Caco-2 (cell line): ENCODE measurements around the gene WIPF3. TPM values are rescaled to one million over a fixed set of nuclear protein-coding genes. Genes with fewer than 3 reads are reported as not detected.

Experiments
- BruUV-seq: library from RNA; stranded (reverse); fragments of 400-500 nt; replicated peaks from 2 replicates; lab custom pipeline; 2021; lab: Mats Ljungman, UMichigan
- CTCF ChIA-PET: fragments of 300-600 bp; sonication (Branson Sonifier 250); formaldehyde crosslinking; loops from one replicate; lab custom pipeline; 2022; ENCODE audit warnings: antibody characterized with exemption; lab: Charles Lee
- POLR2A ChIA-PET: fragments of 300-600 bp; sonication (Branson Sonifier 250); formaldehyde crosslinking; loops from one replicate; lab custom pipeline; 2022; ENCODE audit warnings: antibody characterized with exemption; lab: Charles Lee
- DNase-seq, 2 experiments: peaks; one replicate each; pipeline versions ENCODE4 v3.0.0 to v3.0.0-alpha.2; 2020 to 2022
- H3K27me3 ChIP-seq: replicated peaks from 2 replicates; pipeline ENCODE4 v1.6.0; 2011; ENCODE audit warnings: low read length; ENCODE audit not compliant: control insufficient read depth, insufficient read depth
- H3K36me3 ChIP-seq: 2 replicates; pipeline ENCODE4 v1.5.1; 2011; ENCODE audit warnings: low read length; ENCODE audit not compliant: control insufficient read depth, insufficient read depth
- H3K4me1 ChIP-seq: fragments of 250-450 bp; sonication (Bioruptor Pico); 2 replicates; pipeline ENCODE4 v1.5.1; 2020; ENCODE audit warnings: mild to moderate bottlenecking
- H3K4me3 ChIP-seq: 2 replicates; pipeline ENCODE4 v1.5.1; 2011; ENCODE audit warnings: low read depth, mild to moderate bottlenecking, control low read depth, low read length
- H3K9me3 ChIP-seq: fragments of 250-450 bp; sonication (Bioruptor Pico); 2 replicates; pipeline ENCODE4 v1.5.1; 2020; ENCODE audit warnings: mild to moderate bottlenecking, moderate library complexity
- H3K27ac Mint-ChIP-seq: one replicate; pipeline ENCODE4 v1.8.0; 2022; ENCODE audit warnings: mixed read lengths; ENCODE audit not compliant: unreplicated experiment
- H3K27me3 Mint-ChIP-seq: one replicate; pipeline ENCODE4 v1.8.0; 2022; ENCODE audit warnings: mixed read lengths; ENCODE audit not compliant: insufficient read depth, unreplicated experiment
- H3K36me3 Mint-ChIP-seq: one replicate; pipeline ENCODE4 v1.8.0; 2022; ENCODE audit warnings: mild to moderate bottlenecking, mixed read lengths; ENCODE audit not compliant: insufficient read depth, unreplicated experiment
- H3K4me1 Mint-ChIP-seq: one replicate; pipeline ENCODE4 v1.8.0; 2022; ENCODE audit warnings: low read depth, mixed read lengths; ENCODE audit not compliant: unreplicated experiment
- H3K4me3 Mint-ChIP-seq: one replicate; pipeline ENCODE4 v1.8.0; 2022; ENCODE audit warnings: mild to moderate bottlenecking, moderate library complexity, mixed read lengths; ENCODE audit not compliant: unreplicated experiment
- H3K9me3 Mint-ChIP-seq: one replicate; pipeline ENCODE4 v1.8.0; 2022; ENCODE audit warnings: mixed read lengths; ENCODE audit not compliant: unreplicated experiment
- CTCF ChIP-seq, 2 experiments: fragments of 200-600 bp in 1 of 2; IDR thresholded peaks; 1 replicate in 1 of 2; 2 replicates in 1 of 2; pipeline versions ENCODE4 v1.5.1 to v1.8.0; 2011 to 2022; ENCODE audit warnings: antibody characterized with exemption in 1 of 2, control low read depth in 1 of 2, inconsistent platforms in 1 of 2, low read depth in 1 of 2, low read length in 1 of 2, mild to moderate bottlenecking in 1 of 2, moderate library complexity in 1 of 2; ENCODE audit not compliant: insufficient read depth in 1 of 2, severe bottlenecking in 1 of 2, unreplicated experiment in 1 of 2
- intact Hi-C: fragments of 100-400 bp; cut with micrococcal nuclease; formaldehyde crosslinking; loops from one replicate; pipeline ENCODE4 v1.10.0; 2022; ENCODE audit not compliant: unreplicated experiment
- total RNA-seq: library from RNA; stranded (reverse); gene quantifications from 2 replicates; pipeline ENCODE4 v1.2.3, GENCODE V29; 2022

WIPF3 gene
- total RNA-seq, 1 experiment from 2014 or later: 1.2 TPM

GRCh38 chr7:29877196-29877595 lies 70.9 kb downstream of the WIPF3 start:
- CTCF ChIA-PET: no interaction called here
- Histone ChIP-seq H3K36me3 (no peaks in the 10 kb centered on the region), H3K4me3 (no peak overlapping the region), H3K4me1 (no peaks in the 10 kb centered on the region), H3K27me3 (no peaks in the 10 kb centered on the region; the same call in 1 of the 2 replicates), H3K9me3 (no peaks in the 10 kb centered on the region)
- no peaks in the 10 kb centered on the region for H3K4me1 Mint-ChIP-seq
- H3K27me3 Mint-ChIP-seq: peaks cover 6% of the 10 kb centered on the region
- H3K36me3 Mint-ChIP-seq: no peaks in the 10 kb centered on the region
- no peak overlapping the region for H3K27ac Mint-ChIP-seq
- TF ChIP-seq CTCF (IDR thresholded peaks at IDR 0.05; ENCODE audit: insufficient read depth in 1 of 2, low read depth in 1 of 2, low read length in 1 of 2, severe bottlenecking in 1 of 2, unreplicated experiment in 1 of 2): no peak
- DNase-seq: no peak
- H3K4me3 Mint-ChIP-seq: no peak overlapping the region
- intact Hi-C loops: no loop called here
- POLR2A ChIA-PET: no interaction called here
- no TSS peak for BruUV-seq
- no peaks in the 10 kb centered on the region for H3K9me3 Mint-ChIP-seq

- no TSS peak for BruUV-seq
- H3K4me3 ChIP-seq: no peak overlapping the region
- Mint-ChIP-seq H3K4me1 (no peaks in the 10 kb centered on the region), H3K27me3 (peaks cover 6% of the 10 kb centered on the region), H3K4me3 (no peak overlapping the region), H3K9me3 (no peaks in the 10 kb centered on the region), H3K27ac (no peak overlapping the region), H3K36me3 (no peaks in the 10 kb centered on the region)
- no peaks in the 10 kb centered on the region for H3K9me3 ChIP-seq
- intact Hi-C loops: loop anchor here (1.0 kb wide), 2 partner anchors 43 to 184 kb away; no protein-coding TSS in a partner anchor
- no peaks in the 10 kb centered on the region; the same call in 1 of the 2 replicates for H3K27me3 ChIP-seq
- H3K4me1 ChIP-seq: no peaks in the 10 kb centered on the region
- TF ChIP-seq CTCF (IDR thresholded peaks at IDR 0.05; ENCODE audit: insufficient read depth in 1 of 2, low read depth in 1 of 2, low read length in 1 of 2, severe bottlenecking in 1 of 2, unreplicated experiment in 1 of 2): peak; percentile 57 to 58
- DNase-seq: peak in 1 of 2 experiments; percentile 26
- H3K36me3 ChIP-seq: no peaks in the 10 kb centered on the region
- CTCF ChIA-PET: interaction anchor here (0.9 to 2.1 kb wide), 4 partner anchors 25 to 196 kb away, joined by 3 to 16 read pairs (median 4); no protein-coding TSS in a partner anchor
- POLR2A ChIA-PET: no interaction called here
Measured at GRCh38 chr7:29878081-29878688, 71.9 kb downstream of the WIPF3 start.

GRCh38 chr7:29879609-29880008 lies 73.3 kb downstream of the WIPF3 start:
- intact Hi-C loops: no loop called here
- Mint-ChIP-seq H3K36me3 (no peaks in the 10 kb centered on the region), H3K4me1 (no peaks in the 10 kb centered on the region), H3K27me3 (peaks cover 6% of the 10 kb centered on the region), H3K27ac (no peak overlapping the region), H3K4me3 (no peak overlapping the region), H3K9me3 (no peaks in the 10 kb centered on the region)
- DNase-seq: no peak
- no peaks in the 10 kb centered on the region; the same call in 1 of the 2 replicates for H3K27me3 ChIP-seq
- H3K36me3 ChIP-seq: no peaks in the 10 kb centered on the region
- H3K4me3 ChIP-seq: no peak overlapping the region
- H3K9me3 ChIP-seq: no peaks in the 10 kb centered on the region
- ChIA-PET CTCF (interaction anchor here (0.6 to 2.1 kb wide), 2 partner anchors 42 to 105 kb away, joined by 3 to 16 read pairs; no protein-coding TSS in a partner anchor), POLR2A (no interaction called here)
- BruUV-seq: no TSS peak
- no peak for TF ChIP-seq CTCF (IDR thresholded peaks at IDR 0.05; ENCODE audit: insufficient read depth in 1 of 2, low read depth in 1 of 2, low read length in 1 of 2, severe bottlenecking in 1 of 2, unreplicated experiment in 1 of 2)
- no peaks in the 10 kb centered on the region for H3K4me1 ChIP-seq
